CD14-positive monocyte (primary cell): ENCODE results near the gene LFNG. TPM values are rescaled to one million over a fixed set of nuclear protein-coding genes. Genes with fewer than 3 reads are reported as not detected.
A peak's percentile ranks its signal among the peaks of the same experiment; 100 is the strongest.

Experiments used
- DNase-seq, 3 donors: peaks; one replicate each; pipeline ENCODE4 v3.0.0-alpha.2; 2011 to 2022
- H2AFZ ChIP-seq: 2 replicates; pipeline ENCODE4 v1.6.0; 2012; ENCODE audit warnings: mild to moderate bottlenecking, low read depth, low read length, inconsistent platforms; ENCODE audit not compliant: insufficient read depth, poor library complexity, severe bottlenecking
- H3K27ac ChIP-seq, 2 donors: 1 replicate in 1 of 2; 2 replicates in 1 of 2; pipeline ENCODE4 v1.5.1; 2012 to 2013; ENCODE audit warnings: low read length in 2 of 2, control low read depth in 1 of 2, inconsistent platforms in 1 of 2, low read depth in 1 of 2, mild to moderate bottlenecking in 1 of 2
- H3K27me3 ChIP-seq, 2 donors: one replicate each; pipeline versions ENCODE4 v1.6.0 to v1.6.1; 2011 to 2013; ENCODE audit warnings: low read length in 2 of 2; ENCODE audit not compliant: control insufficient read depth in 2 of 2, insufficient read depth in 2 of 2
- H3K36me3 ChIP-seq, 2 donors: replicated peaks in 1 of 2; 1 replicate in 1 of 2; 2 replicates in 1 of 2; pipeline versions ENCODE4 v1.5.1 to v1.6.1; 2012 to 2013; ENCODE audit warnings: low read length in 2 of 2, control low read depth in 1 of 2, inconsistent platforms in 1 of 2, mild to moderate bottlenecking in 1 of 2; ENCODE audit not compliant: insufficient read depth in 2 of 2, control insufficient read depth in 1 of 2
- H3K4me1 ChIP-seq, 2 donors: 1 replicate in 1 of 2; 2 replicates in 1 of 2; pipeline versions ENCODE4 v1.5.1 to v1.6.1; 2012 to 2013; ENCODE audit warnings: low read length in 2 of 2, control low read depth in 1 of 2, inconsistent platforms in 1 of 2, mild to moderate bottlenecking in 1 of 2, moderate library complexity in 1 of 2; ENCODE audit not compliant: insufficient read depth in 2 of 2, control insufficient read depth in 1 of 2
- H3K4me2 ChIP-seq: replicated peaks from 2 replicates; pipeline ENCODE3; 2012; ENCODE audit warnings: low read length, moderate library complexity, mild to moderate bottlenecking; ENCODE audit not compliant: poor library complexity, severe bottlenecking; ENCODE audit errors: extremely low read depth
- H3K4me3 ChIP-seq, 3 experiments: fragments of 200-600 bp in 1 of 3; sonication (generic) in 1 of 3; replicated peaks in 1 of 3; 1 replicate in 2 of 3; 2 replicates in 1 of 3; pipeline ENCODE4 v1.5.1; 2011 to 2013; ENCODE audit warnings: low read length in 3 of 3, mild to moderate bottlenecking in 3 of 3, control low read depth in 2 of 3, low read depth in 2 of 3, inconsistent platforms in 1 of 3, moderate library complexity in 1 of 3
- H3K79me2 ChIP-seq: 2 replicates; pipeline ENCODE4 v1.6.0; 2012; ENCODE audit warnings: mild to moderate bottlenecking, control low read depth, inconsistent platforms, low read length, moderate library complexity; ENCODE audit not compliant: insufficient read depth
- H3K9ac ChIP-seq: 2 replicates; pipeline ENCODE4 v1.6.0; 2017; ENCODE audit warnings: low read length, mild to moderate bottlenecking; ENCODE audit not compliant: insufficient read depth, poor library complexity, severe bottlenecking
- H3K9me3 ChIP-seq, 2 donors: replicated peaks in 1 of 2; 1 replicate in 1 of 2; 2 replicates in 1 of 2; pipeline versions ENCODE4 v1.5.1 to v1.6.1; 2012 to 2013; ENCODE audit warnings: low read length in 2 of 2, control low read depth in 1 of 2; ENCODE audit not compliant: control insufficient read depth in 1 of 2, insufficient read depth in 1 of 2
- H4K20me1 ChIP-seq: 2 replicates; pipeline ENCODE4 v1.6.0; 2012; ENCODE audit warnings: mild to moderate bottlenecking, low read length, control low read depth, moderate library complexity; ENCODE audit not compliant: insufficient read depth
- H3K27ac Mint-ChIP-seq, 7 donors: one replicate each; pipeline ENCODE4 v1.8.0; 2020; ENCODE audit warnings: mild to moderate bottlenecking in 7 of 7, mixed read lengths in 7 of 7, moderate library complexity in 6 of 7, inconsistent platforms in 2 of 7
- H3K27me3 Mint-ChIP-seq, 3 donors: one replicate each; pipeline ENCODE4 v1.8.0; 2021 to 2022; ENCODE audit warnings: low read depth in 3 of 3, mild to moderate bottlenecking in 3 of 3, mixed read lengths in 3 of 3, moderate library complexity in 3 of 3, inconsistent platforms in 1 of 3
- H3K36me3 Mint-ChIP-seq, 2 donors: one replicate each; pipeline ENCODE4 v1.8.0; 2020; ENCODE audit warnings: mixed read lengths in 2 of 2, inconsistent platforms in 1 of 2, mild to moderate bottlenecking in 1 of 2
- H3K4me1 Mint-ChIP-seq: one replicate; pipeline ENCODE4 v1.8.0; 2020; ENCODE audit warnings: mild to moderate bottlenecking, mixed read lengths
- H3K4me3 Mint-ChIP-seq, 2 donors: one replicate each; pipeline ENCODE4 v1.8.0; 2020; ENCODE audit warnings: mild to moderate bottlenecking in 2 of 2, mixed read lengths in 2 of 2, moderate library complexity in 1 of 2
- H3K9me3 Mint-ChIP-seq, 7 donors: one replicate each; pipeline ENCODE4 v1.8.0; 2020 to 2022; ENCODE audit warnings: mixed read lengths in 7 of 7, mild to moderate bottlenecking in 6 of 7, moderate library complexity in 6 of 7, inconsistent platforms in 2 of 7
- WGBS: methylation state at CpG from one replicate; pipeline ENCODE4 v1.1.5; 2013; ENCODE audit warnings: missing lambda C conversion rate; ENCODE audit not compliant: insufficient coverage; 5-methylcytosine and 5-hydroxymethylcytosine counted together
- intact Hi-C, 2 donors: fragments of 100-400 bp; cut with micrococcal nuclease; formaldehyde crosslinking; loops; one replicate each; pipeline versions ENCODE4 v1.15.0 to v1.15.1; 2023
- polyA plus RNA-seq, 3 donors: library from polyadenylated mRNA; depleted of rRNA in 1 of 3; unstranded in 2 of 3; stranded (reverse) in 1 of 3; fragments of 300-500 nt in 2 of 3; fragments of >200 nt in 1 of 3; fragmentation: Illumina TruSeq in 2 of 3; gene quantifications; 1 replicate in 2 of 3; 2 replicates in 1 of 3; pipeline ENCODE4 v1.2.3, GENCODE V29; 2012 to 2021
- TF ChIP-seq, protein P1 (sequence below): fragments of 200-600 bp; IDR thresholded peaks from one replicate; pipeline ENCODE4 v1.8.0; 2022; ENCODE audit warnings: antibody characterized with exemption, mild to moderate bottlenecking

LFNG gene
- polyA plus RNA-seq, 3 donors = 1.9 to 121 (median 2.2) TPM

- Histone ChIP-seq H3K9me3 (no peaks in the 10 kb centered on the region), H3K27me3 (no peaks in the 10 kb centered on the region), H3K4me3 (peak overlapping the region; percentile 93 to 100 (median 94)), H3K79me2 (peaks cover 78% of the 10 kb centered on the region), H4K20me1 (peaks cover 78% of the 10 kb centered on the region), H3K36me3 (peaks cover 42 to 58% of the 10 kb centered on the region in 2 donors), H3K9ac (peak overlapping the region; percentile 89), H3K27ac (peak overlapping the region; percentile 79 to 100), H3K4me1 (peaks cover 70 to 74% of the 10 kb centered on the region in 2 donors), H3K4me2 (peak overlapping the region; percentile 97), H2AFZ (no peak overlapping the region)
- TF ChIP-seq, protein P1, sequence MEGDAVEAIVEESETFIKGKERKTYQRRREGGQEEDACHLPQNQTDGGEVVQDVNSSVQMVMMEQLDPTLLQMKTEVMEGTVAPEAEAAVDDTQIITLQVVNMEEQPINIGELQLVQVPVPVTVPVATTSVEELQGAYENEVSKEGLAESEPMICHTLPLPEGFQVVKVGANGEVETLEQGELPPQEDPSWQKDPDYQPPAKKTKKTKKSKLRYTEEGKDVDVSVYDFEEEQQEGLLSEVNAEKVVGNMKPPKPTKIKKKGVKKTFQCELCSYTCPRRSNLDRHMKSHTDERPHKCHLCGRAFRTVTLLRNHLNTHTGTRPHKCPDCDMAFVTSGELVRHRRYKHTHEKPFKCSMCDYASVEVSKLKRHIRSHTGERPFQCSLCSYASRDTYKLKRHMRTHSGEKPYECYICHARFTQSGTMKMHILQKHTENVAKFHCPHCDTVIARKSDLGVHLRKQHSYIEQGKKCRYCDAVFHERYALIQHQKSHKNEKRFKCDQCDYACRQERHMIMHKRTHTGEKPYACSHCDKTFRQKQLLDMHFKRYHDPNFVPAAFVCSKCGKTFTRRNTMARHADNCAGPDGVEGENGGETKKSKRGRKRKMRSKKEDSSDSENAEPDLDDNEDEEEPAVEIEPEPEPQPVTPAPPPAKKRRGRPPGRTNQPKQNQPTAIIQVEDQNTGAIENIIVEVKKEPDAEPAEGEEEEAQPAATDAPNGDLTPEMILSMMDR = no peak
- 47% methylated on average over 17 of the region's 19 CpGs for WGBS
- Mint-ChIP-seq H3K27ac (peak overlapping the region; percentile 91 to 95 (median 93)), H3K36me3 (peaks cover 41 to 57% of the 10 kb centered on the region in 2 donors), H3K27me3 (peaks cover 0 to 4% (median 1%) of the 10 kb centered on the region in 3 donors), H3K4me1 (peaks cover 66% of the 10 kb centered on the region), H3K9me3 (peaks cover 0 to 2% (median 0%) of the 10 kb centered on the region in 7 donors), H3K4me3 (peak overlapping the region; percentile 98 to 99)
- intact Hi-C loops = loop anchor here (5.0 to 10.0 kb wide), 4 partner anchors 34 to 988 kb away; partner anchors contain the start of genes BRAT1 (in 2 of the 2), IQCE (in 2 of the 2), TTYH3 (in 2 of the 2) and GRIFIN (in 1 of the 2)
- no peak for DNase-seq
Observed at GRCh38 chr7:2522780-2523433, 3.3 kb downstream of the LFNG start.

- TF ChIP-seq, protein P1 = no peak
- WGBS = under 1% methylated on average over 18 of the region's 22 CpGs
- peaks cover 47 to 63% of the 10 kb centered on the region in 2 donors for H3K36me3 Mint-ChIP-seq
Observed at GRCh38 chr7:2523461-2523936, 3.9 kb downstream of the LFNG start.

More at GRCh38 chr7:2523461-2523936, 3.9 kb downstream of the LFNG start:
- peaks cover 70 to 74% of the 10 kb centered on the region in 2 donors for H3K4me1 ChIP-seq
- Mint-ChIP-seq H3K4me1 (peaks cover 66% of the 10 kb centered on the region), H3K4me3 (peak overlapping the region; percentile 98 to 99), H3K9me3 (peaks cover 0 to 2% (median 0%) of the 10 kb centered on the region in 7 donors), H3K27me3 (peaks cover 0 to 2% (median 1%) of the 10 kb centered on the region in 3 donors), H3K27ac (peak overlapping the region; percentile 91 to 95 (median 93))
- no peak for DNase-seq
- peak overlapping the region; percentile 93 to 100 (median 94) for H3K4me3 ChIP-seq
- peaks cover 84% of the 10 kb centered on the region for H3K79me2 ChIP-seq
- intact Hi-C loops = loop anchor here (5.0 to 10.0 kb wide), 4 partner anchors 34 to 989 kb away; partner anchors contain the start of genes BRAT1 (in 2 of the 2), IQCE (in 2 of the 2), TTYH3 (in 2 of the 2) and GRIFIN (in 1 of the 2)
- H3K9me3 ChIP-seq = no peaks in the 10 kb centered on the region
- H4K20me1 ChIP-seq = peaks cover 84% of the 10 kb centered on the region
- H2AFZ ChIP-seq = no peak overlapping the region
- peak overlapping the region; percentile 89 for H3K9ac ChIP-seq
- H3K36me3 ChIP-seq = peaks cover 47 to 63% of the 10 kb centered on the region in 2 donors
- peak overlapping the region; percentile 97 for H3K4me2 ChIP-seq
- H3K27me3 ChIP-seq = no peaks in the 10 kb centered on the region
- H3K27ac ChIP-seq = peak overlapping the region; percentile 79 to 100
